Astrocyte of the spinal cord (primary cell): ENCODE data around the gene RREB1.
"Not testable (repeated sequence)": the region's sequence is repeated elsewhere in the genome, so short reads cannot be mapped to it uniquely, and the experiment has no call there.

Experiments used
- DNase-seq: peaks from one replicate; pipeline ENCODE4 v3.0.0; 2011; ENCODE audit warnings: low read depth, low spot score
- H3K4me3 ChIP-seq: 2 replicates; pipeline ENCODE4 v1.5.1; 2011; ENCODE audit warnings: low read depth, mild to moderate bottlenecking, low read length, moderate library complexity
- in situ Hi-C: cut with HindIII; loops from 2 replicates; pipeline ENCODE4 v1.10.0; 2017; ENCODE audit warnings: low sequenced_read_pairs
- TF ChIP-seq, protein P1 (sequence below): IDR thresholded peaks from 2 replicates; pipeline ENCODE4 v1.5.1; 2012; ENCODE audit warnings: low read depth, mild to moderate bottlenecking, low read length, inconsistent platforms

Gene RREB1

DNA sequence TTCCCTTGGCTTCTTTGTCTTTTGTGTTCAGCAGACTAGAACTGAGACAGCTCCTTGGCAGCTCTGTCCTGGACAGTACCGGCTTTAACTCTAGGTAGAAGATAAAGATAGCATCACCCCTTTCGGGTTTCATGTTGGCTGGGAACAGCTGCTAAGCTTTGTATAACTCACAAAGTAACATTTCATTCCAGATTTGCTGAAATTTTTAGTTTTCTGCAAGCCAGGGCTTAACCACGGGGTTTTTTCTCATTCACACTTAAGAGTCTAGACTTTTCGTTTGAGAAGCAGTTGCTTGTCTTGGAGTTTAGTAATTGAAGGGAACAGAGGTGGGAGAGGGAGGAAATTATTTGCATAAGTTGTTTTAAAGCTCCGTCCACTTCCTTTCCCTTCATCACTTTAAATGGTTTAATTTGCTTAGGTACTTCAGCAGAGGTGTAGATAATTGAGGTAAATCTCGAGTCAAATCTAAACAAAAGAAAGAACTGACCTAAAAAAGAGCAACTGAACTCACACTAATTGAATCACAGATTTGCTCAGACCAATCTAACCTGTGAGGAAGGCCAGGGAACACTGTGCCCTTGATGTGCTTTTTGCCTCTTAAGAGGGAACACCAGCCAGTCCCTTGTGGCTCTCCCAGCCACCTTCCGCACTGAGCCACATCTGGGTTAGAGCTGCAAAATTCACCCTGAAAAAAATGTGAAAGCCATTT is 48.3 kb downstream of the RREB1 start:
- in situ Hi-C loops = no loop called here
- no peak overlapping the region for H3K4me3 ChIP-seq
- TF ChIP-seq, protein P1, sequence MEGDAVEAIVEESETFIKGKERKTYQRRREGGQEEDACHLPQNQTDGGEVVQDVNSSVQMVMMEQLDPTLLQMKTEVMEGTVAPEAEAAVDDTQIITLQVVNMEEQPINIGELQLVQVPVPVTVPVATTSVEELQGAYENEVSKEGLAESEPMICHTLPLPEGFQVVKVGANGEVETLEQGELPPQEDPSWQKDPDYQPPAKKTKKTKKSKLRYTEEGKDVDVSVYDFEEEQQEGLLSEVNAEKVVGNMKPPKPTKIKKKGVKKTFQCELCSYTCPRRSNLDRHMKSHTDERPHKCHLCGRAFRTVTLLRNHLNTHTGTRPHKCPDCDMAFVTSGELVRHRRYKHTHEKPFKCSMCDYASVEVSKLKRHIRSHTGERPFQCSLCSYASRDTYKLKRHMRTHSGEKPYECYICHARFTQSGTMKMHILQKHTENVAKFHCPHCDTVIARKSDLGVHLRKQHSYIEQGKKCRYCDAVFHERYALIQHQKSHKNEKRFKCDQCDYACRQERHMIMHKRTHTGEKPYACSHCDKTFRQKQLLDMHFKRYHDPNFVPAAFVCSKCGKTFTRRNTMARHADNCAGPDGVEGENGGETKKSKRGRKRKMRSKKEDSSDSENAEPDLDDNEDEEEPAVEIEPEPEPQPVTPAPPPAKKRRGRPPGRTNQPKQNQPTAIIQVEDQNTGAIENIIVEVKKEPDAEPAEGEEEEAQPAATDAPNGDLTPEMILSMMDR = no peak
- no peak for DNase-seq

- DNase-seq = peak; percentile 62
- in situ Hi-C loops = no loop called here
- H3K4me3 ChIP-seq = no peak overlapping the region
- TF ChIP-seq, protein P1 = no peak
Observed at GRCh38 chr6:7156643-7157278, 49.0 kb downstream of the RREB1 start.

DNA sequence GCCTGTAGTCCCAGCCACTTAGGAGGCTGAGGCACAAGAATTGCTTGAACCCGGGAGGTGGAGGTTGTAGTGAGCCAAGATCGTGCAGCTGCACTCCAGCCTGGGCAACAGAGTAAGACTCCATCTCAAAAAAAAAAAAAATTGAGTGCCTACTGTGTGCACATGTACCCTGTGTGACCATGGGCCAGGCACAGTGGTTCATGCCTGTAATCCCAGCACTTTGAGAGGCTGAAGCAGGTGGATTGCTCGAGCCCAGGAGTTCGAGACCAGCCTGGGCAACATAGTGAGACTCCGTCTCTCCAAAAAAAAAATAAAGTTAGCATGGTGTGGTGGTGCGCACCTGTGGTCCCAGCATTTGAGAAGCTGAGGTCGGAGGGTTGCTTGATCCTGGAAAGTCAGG is 49.5 kb downstream of the RREB1 start:
- in situ Hi-C loops, H3K4me3 ChIP-seq, DNase-seq: not testable (repeated sequence)

DNA sequence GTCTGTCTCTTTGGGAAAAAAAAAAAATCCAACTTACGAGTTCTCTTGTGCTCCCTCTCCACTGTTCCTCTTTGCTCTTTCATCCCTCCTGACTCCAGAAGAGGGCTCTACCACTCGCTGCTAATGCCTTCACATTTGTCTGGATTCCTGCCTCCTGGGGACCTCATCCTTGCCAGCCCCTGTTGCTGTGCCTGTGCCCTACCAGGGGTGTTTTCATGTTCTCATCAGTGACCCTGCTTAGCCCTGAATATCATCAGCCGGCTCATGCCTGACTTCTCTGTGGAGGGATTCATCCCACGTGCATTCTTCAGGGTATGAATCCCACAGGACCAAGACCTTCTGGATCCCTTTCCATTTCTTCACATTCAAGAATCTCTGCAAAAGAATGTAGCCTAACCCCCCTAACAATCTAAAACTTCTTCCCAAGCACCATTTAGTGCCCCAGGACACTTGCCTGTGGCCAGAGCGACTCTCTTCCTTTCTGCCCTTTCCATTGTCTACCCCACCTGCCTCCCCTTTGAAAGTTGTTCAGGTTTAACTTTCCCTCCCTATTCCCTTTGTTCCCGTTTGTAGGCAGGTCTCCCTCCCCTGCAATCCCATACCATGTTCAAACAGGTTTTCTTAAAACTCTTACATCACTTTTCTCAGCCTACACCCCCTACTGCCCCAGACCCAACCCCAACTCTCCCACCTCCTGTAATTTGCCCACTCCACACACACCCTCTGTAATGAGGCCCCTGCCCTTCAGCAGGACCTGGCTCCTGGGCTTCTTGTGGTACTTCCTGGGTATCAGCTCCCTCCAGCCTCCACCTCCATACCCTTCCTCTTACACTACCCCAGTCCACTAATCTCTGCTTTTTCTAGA is 50.2 kb downstream of the RREB1 start:
- DNase-seq = no peak
- in situ Hi-C loops = no loop called here
- TF ChIP-seq, protein P1 = peak; percentile 12
- H3K4me3 ChIP-seq = no peak overlapping the region

DNA sequence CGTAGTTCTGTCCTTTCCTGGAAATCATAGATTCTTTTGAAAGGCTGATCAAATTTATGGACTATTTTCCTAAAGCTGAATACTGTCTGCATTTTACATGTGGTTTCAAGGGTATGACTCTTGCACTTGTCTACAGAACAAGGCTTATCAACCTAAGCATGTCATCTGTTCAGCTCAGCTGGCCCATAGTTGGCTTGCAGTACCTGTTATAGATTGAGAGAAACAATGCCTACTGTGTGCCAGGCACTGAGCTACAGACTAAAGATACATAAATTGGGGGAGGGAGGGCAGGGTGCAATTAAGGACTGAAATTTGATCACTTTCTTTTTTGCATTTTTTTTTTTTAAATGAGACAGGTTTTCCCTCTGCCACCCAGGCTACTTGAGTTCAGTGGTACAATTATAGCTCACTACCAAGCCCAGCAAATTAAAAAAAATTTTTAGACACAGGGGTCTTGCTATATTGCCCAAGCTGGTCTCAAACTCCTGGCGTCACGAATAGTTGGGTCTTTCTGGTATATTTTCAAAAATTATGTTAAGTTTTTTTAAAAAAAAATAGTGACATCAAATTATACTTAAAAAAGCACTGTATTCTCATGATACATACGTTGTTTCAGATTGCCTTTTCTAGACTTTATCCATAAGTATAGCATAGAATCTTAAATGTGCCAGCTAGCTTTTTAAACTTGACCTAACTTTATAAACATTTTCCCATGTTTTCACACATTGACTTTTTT is 52.2 kb downstream of the RREB1 start:
- H3K4me3 ChIP-seq = no peak overlapping the region
- in situ Hi-C loops = no loop called here
- DNase-seq = no peak
- TF ChIP-seq, protein P1 = no peak

DNA sequence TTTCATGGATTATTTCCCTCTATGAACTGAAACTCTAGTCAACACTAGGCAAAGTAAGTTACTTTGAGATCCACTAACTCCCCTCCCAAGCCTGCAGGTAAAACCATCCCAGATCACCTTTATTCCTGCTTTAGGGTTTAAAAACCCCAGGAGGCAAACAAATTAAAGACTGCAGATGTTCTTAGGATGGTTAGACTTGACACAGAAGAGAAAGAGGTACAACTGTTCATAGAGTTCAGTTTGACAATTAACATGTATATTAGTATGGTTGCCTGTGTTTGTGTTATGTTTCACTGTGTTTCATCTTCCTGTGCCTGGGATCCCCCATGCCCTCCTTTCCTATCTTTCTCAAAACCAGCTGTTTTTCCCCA is 53.5 kb downstream of the RREB1 start:
- no peak for DNase-seq
- in situ Hi-C loops = no loop called here
- no peak overlapping the region for H3K4me3 ChIP-seq
- TF ChIP-seq, protein P1 = no peak
